Cortex of kidney (tissue), 1 donor: Measurements from ENCODE around the gene NME3.
"Not testable (repeated sequence)": the region's sequence is repeated elsewhere in the genome, so short reads cannot be mapped to it uniquely, and the experiment has no call there.

Experiments used
- DNase-seq: peaks from one replicate; lab custom pipeline; 2025; lab: John Stamatoyannopoulos, UW

Gene NME3

DNA sequence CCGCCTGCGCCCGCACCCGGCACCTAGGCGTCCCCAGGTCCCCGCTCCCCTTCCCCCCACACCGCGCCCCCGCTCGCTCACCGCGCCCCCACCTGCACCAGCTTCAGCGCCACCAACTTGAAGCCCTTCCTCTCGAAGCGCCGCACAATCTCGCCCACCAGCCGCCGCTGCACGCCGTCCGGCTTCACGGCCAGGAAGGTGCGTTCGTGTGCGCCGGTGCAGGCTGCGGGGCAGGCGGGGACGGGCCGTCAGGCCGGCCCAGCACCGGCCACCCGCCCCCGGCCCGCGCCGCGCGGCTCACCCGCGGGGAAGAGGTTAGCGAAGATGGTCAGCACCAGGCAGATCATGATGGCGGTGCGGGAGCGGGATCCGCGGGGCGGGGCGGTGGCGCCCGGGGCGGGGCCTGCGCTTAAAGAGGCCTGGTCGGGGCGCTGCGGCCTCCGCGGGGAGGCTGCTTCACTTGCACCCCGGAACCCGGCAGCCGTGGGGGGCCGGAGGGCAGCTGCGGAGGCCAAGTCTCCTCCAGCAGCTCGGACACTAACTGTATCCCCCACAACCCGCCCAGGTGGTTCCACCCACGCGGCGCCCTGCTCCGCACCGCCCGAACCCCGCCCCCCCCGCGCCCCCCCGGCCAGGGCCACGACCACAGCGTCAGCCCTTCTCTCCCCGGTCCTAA, at the start of gene NME3:
TSS of gene NME3 (minus strand) at position 356 of the 676 bp plus-strand sequence. CDS start at position 347, 9 bp downstream.
- no peak for DNase-seq

- DNase-seq, result no peak
Observed at GRCh38 chr16:1820946-1821290, 49.6 kb upstream of the NME3 start.

GRCh38 chr16:1820096-1820945, 49.0 kb upstream of the NME3 start:
- no peak for DNase-seq

GRCh38 chr16:1819611-1820010, 48.3 kb upstream of the NME3 start:
- DNase-seq, result no peak

- no peak for DNase-seq
Observed at GRCh38 chr16:1818873-1819525, 47.7 kb upstream of the NME3 start.

- no peak for DNase-seq
Observed at GRCh38 chr16:1818204-1818872, 47.0 kb upstream of the NME3 start.

DNA sequence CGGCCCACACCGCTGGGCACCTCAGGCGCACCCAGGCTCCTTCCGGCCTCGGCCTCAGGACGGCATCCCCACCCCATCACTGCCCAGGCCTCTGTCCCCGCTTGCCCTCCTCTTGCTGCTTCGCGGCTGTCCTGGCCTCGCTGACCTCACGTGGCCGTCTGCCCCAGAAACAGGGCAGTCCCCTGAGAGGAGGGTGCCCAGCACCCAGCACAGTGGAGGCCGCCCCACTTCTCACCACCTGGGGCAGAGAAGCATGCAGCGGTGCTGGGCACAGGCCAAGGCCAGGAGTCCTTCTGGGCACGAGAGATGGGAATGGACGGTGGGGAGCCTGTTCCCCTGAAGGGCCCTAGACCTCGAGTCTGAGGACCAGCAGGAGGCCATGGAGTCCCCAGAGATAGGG, 46.4 kb upstream of the NME3 start:
- no peak for DNase-seq

- DNase-seq, result no peak
Observed at GRCh38 chr16:1817276-1817589, 45.9 kb upstream of the NME3 start.

GRCh38 chr16:1816396-1817275, 45.3 kb upstream of the NME3 start:
- DNase-seq, result no peak

DNA sequence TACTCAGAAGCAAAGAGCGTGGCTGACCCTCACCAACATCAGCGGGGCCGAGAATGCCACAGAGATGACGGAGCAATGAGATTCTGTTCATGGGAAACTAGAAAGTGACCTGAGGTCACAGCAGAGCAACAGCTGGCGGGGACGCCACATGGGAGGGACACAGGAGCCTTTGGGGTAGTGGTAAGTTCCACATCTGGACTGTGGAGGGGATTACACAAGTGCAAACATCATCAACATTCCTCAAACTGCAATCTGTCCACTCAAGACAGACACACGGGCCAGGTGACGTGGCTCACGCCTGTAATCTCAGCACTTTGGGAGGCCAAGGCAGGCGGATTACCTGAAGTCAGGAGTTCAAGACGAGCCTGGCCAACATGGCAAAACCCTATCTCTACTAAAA, 44.1 kb upstream of the NME3 start:
- no peak for DNase-seq

DNA sequence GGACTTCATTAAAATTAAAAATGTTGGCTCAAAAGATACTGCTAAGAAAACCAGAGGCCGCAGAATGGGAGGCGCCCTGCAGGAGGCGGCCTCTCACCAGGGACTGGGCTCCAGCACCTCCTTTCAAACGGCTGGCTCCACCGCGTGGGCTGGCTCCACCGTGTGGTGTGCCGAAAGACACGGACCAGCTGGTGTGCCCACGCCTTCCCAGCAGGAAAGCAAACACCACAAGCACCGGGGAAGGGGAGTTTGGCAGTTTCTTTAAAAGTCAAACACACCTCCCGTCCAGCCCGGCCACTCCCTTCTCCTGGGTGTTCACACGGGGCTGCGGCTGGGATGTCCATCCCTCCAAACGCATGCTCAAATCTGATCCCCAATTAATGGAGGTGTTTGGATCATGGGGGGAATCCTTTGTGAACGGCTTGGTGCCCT, 41.4 kb upstream of the NME3 start:
- no peak for DNase-seq

- DNase-seq, result no peak
Observed at GRCh38 chr16:1810536-1810935, 39.2 kb upstream of the NME3 start.

DNA sequence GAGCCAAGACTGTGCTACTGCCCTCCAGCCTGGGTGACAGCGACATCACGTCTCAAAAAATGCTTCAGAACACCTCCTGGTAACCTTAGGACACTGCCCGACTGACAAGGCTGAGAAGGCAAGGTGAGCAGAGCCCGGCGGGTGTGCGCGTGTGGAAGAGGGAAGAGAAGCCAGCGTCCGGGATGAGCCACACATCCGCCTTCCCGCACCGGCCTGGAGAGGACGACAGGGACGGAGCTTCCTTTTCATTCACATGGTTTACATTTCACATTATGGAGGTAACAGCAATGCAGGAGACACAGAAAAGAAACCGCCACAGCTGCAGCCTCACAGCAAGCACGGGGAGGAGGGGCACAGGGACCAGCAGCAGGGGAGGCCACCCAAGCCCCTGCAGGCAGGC, 38.8 kb upstream of the NME3 start:
- DNase-seq, result no peak

GRCh38 chr16:1809281-1809801, 38.0 kb upstream of the NME3 start:
- DNase-seq, result no peak

- no peak for DNase-seq
Observed at GRCh38 chr16:1808691-1809090, 37.3 kb upstream of the NME3 start.

- no peak for DNase-seq
Observed at GRCh38 chr16:1807626-1808025, 36.3 kb upstream of the NME3 start.

- DNase-seq, result no peak
Observed at GRCh38 chr16:1800701-1801100, 29.4 kb upstream of the NME3 start.

- not testable (repeated sequence) for DNase-seq
Observed at GRCh38 chr16:1799263-1799662, 27.9 kb upstream of the NME3 start.

DNA sequence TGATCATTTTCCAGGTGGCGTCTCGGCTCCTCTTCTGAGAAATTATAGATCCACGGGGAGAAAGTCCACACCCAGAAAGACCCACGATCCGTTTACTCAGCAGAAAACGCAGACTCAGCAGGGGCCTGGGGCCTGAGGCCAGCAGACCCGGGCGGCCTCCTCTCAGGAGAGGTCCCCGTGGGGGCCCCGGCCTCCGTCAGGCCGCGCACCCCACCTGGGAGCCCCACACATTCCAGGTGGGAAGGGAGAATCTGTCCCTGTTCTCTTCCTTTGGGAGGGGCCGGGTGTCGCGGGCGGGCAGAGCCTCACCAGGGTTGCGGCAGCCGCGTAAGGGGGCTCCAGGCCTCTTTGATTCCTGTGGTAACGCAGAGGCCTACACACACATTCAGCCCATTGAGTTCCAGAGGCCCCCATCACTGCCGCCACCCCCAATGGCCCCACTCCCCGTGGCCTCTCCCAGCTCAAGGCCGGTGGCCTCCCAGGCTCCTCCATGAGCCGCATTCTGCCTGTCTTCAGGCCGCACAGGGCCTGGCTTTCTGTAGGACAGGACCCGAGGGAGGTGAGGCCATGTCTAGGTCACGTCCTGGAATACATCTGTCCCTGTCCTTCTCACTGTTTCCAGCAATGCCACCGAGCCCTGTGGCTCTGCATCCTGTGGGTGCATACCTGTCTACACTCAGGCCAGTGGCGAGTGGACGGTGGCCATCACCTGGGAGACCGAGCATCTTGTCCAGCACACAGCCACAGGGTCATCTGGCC, 23.7 kb upstream of the NME3 start:
- no peak for DNase-seq

DNA sequence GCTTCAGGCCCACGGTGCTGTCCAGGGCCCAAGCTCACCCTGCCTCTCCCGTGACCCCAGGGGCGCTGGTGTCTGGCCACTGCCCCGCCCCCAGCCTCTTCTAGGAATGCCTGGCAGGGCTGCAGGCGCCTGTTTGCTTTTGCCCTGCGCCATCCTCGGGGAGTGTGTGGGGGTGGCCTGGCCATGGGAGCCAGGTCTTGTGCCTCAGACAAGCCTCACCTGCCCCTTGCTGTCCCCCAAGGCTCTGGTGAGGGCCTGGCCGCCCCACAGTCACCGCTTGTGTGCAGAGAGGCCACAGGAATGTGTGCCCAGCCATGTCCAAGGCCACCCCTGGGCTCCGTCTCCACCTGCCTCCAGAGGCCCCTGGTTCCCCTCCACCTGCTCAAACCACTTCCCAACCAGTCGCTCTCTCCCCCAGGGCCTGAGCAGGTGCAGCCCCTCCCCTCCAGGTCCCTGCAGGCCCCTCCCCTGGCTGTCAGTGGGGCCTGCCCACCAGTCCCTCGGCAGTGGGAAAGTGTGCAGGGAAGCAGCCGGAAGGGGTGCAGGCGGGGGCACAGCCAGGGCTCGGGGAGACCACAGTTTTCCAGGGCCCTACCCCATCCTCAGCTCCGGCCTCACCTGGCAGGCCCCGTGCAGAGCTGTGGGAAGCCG, 23.0 kb upstream of the NME3 start:
- no peak for DNase-seq
